HCT116 (cell line): Measurements from ENCODE around the gene ATXN2.

ENCODE experiments used
- JUND ChIP-seq: IDR thresholded peaks from 2 replicates; pipeline ENCODE4 v1.6.1; 2012
- POLR2A ChIP-seq: IDR thresholded peaks from 2 replicates; pipeline ENCODE4 v1.7.0; 2011; ENCODE audit warnings: borderline replicate concordance; ENCODE audit not compliant: insufficient read depth, insufficient read length; ENCODE audit errors: extremely low read depth
- POLR2AphosphoS5 ChIP-seq: IDR thresholded peaks from 2 replicates; pipeline ENCODE4 v1.6.1; 2011; ENCODE audit warnings: mild to moderate bottlenecking, low read depth, low read length, moderate library complexity
- SP1 ChIP-seq: IDR thresholded peaks from 2 replicates; pipeline ENCODE4 v1.6.1; 2012; ENCODE audit warnings: low read depth
- SRF ChIP-seq: IDR thresholded peaks from 2 replicates; pipeline ENCODE4 v1.6.1; 2012; ENCODE audit warnings: low read depth
- TCF7L2 ChIP-seq: IDR thresholded peaks from 2 replicates; pipeline ENCODE4 v1.7.0; 2011; ENCODE audit warnings: borderline replicate concordance, inconsistent platforms; ENCODE audit not compliant: insufficient read depth, insufficient read length; ENCODE audit errors: extremely low read depth
- YY1 ChIP-seq: IDR thresholded peaks from 2 replicates; pipeline ENCODE4 v1.6.1; 2011; ENCODE audit warnings: low read length, low read depth, moderate library complexity, mild to moderate bottlenecking; ENCODE audit not compliant: insufficient replicate concordance; ENCODE audit errors: extremely low read depth
- TF ChIP-seq, protein P1 (sequence below): IDR thresholded peaks from 2 replicates; pipeline ENCODE4 v1.6.1; 2012; ENCODE audit warnings: low read depth
- TF ChIP-seq, protein P2 (sequence below), 3 experiments: fragments of 200-600 bp in 1 of 3; sonication (generic) in 1 of 3; IDR thresholded peaks in 2 of 3; conservative IDR thresholded peaks in 1 of 3; 2 replicates each; pipeline ENCODE4 v1.5.1; 2012 to 2017; ENCODE audit warnings: low read depth in 2 of 3, low read length in 2 of 3, antibody characterized with exemption in 1 of 3, borderline replicate concordance in 1 of 3, control low read depth in 1 of 3, mild to moderate bottlenecking in 1 of 3, mixed read lengths in 1 of 3, mixed run types in 1 of 3, moderate library complexity in 1 of 3; ENCODE audit not compliant: insufficient read depth in 1 of 3
- TF ChIP-seq, protein P3 (sequence below): IDR thresholded peaks from 2 replicates; pipeline ENCODE4 v1.6.1; 2012

DNA sequence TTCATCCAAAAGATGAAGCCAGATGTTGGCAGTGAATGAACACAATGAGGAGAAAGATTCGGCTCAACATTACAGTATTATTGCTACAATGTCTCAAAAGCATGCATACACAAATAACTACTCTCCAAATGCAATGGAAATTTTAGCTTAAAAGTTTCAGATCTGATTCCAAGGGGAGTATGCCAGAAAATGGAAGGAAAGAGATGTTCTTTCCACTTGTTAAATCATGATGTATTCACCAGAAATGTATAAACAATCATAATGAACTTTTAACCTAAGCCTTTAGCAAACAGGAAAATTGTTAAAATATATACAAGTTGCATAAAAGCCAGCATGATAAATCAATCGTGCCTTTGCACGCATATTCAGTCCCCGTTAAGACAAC, 131.3 kb downstream of the ATXN2 start:
- TF ChIP-seq POLR2AphosphoS5: no peak
- no peak for TF ChIP-seq POLR2A
- TF ChIP-seq, protein P1, sequence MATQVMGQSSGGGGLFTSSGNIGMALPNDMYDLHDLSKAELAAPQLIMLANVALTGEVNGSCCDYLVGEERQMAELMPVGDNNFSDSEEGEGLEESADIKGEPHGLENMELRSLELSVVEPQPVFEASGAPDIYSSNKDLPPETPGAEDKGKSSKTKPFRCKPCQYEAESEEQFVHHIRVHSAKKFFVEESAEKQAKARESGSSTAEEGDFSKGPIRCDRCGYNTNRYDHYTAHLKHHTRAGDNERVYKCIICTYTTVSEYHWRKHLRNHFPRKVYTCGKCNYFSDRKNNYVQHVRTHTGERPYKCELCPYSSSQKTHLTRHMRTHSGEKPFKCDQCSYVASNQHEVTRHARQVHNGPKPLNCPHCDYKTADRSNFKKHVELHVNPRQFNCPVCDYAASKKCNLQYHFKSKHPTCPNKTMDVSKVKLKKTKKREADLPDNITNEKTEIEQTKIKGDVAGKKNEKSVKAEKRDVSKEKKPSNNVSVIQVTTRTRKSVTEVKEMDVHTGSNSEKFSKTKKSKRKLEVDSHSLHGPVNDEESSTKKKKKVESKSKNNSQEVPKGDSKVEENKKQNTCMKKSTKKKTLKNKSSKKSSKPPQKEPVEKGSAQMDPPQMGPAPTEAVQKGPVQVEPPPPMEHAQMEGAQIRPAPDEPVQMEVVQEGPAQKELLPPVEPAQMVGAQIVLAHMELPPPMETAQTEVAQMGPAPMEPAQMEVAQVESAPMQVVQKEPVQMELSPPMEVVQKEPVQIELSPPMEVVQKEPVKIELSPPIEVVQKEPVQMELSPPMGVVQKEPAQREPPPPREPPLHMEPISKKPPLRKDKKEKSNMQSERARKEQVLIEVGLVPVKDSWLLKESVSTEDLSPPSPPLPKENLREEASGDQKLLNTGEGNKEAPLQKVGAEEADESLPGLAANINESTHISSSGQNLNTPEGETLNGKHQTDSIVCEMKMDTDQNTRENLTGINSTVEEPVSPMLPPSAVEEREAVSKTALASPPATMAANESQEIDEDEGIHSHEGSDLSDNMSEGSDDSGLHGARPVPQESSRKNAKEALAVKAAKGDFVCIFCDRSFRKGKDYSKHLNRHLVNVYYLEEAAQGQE: no peak
- TF ChIP-seq YY1: no peak
- TF ChIP-seq, protein P2, sequence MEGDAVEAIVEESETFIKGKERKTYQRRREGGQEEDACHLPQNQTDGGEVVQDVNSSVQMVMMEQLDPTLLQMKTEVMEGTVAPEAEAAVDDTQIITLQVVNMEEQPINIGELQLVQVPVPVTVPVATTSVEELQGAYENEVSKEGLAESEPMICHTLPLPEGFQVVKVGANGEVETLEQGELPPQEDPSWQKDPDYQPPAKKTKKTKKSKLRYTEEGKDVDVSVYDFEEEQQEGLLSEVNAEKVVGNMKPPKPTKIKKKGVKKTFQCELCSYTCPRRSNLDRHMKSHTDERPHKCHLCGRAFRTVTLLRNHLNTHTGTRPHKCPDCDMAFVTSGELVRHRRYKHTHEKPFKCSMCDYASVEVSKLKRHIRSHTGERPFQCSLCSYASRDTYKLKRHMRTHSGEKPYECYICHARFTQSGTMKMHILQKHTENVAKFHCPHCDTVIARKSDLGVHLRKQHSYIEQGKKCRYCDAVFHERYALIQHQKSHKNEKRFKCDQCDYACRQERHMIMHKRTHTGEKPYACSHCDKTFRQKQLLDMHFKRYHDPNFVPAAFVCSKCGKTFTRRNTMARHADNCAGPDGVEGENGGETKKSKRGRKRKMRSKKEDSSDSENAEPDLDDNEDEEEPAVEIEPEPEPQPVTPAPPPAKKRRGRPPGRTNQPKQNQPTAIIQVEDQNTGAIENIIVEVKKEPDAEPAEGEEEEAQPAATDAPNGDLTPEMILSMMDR (IDR thresholded peaks at IDR 0.05 in 2 of 3, conservative IDR thresholded peaks at IDR 0.05 in 1 of 3; ENCODE audit: borderline replicate concordance in 1 of 3, insufficient read depth in 1 of 3, low read depth in 2 of 3, low read length in 2 of 3): no peak
- TF ChIP-seq JUND: no peak
- TF ChIP-seq, protein P3, sequence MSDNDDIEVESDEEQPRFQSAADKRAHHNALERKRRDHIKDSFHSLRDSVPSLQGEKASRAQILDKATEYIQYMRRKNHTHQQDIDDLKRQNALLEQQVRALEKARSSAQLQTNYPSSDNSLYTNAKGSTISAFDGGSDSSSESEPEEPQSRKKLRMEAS: no peak
- no peak for TF ChIP-seq TCF7L2
- TF ChIP-seq SP1: no peak
- TF ChIP-seq SRF: no peak
